Measurements from ENCODE around the gene ZFP36L2. TPM values are rescaled to one million over a fixed set of nuclear protein-coding genes. Genes with fewer than 3 reads are reported as not detected.

ZFP36L2 gene
- total RNA-seq: 100 to 1,000 TPM; 111 to 155 (median 124) TPM

DNA sequence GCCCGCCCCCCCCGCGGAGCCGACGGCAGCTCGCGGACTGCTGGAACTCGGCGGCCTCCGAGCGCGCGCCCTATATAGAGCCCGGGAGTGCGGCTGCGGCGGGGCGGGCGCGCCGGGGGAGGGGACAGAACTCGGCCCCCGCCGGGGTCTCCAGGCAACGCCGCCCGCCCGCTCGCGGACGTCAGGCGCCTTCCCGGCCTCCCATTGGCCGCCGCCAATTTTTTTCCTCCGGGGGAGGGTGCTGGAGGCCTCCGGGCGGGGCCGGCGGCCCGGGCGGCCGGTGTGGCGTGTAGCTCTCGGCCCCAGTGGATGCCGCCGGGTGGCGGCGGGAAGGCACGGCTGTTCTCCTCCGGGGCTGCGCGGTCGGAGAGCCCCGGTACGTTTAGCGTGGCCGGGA is at the start of gene ZFP36L2:
TSS of gene ZFP36L2 (minus strand) at position 49 of the 397 bp plus-strand sequence. CDS start 291 bp downstream, outside the sequence.
- peak within 1 kb of the TSS; percentile 69 to 96 (median 91) for H3K4me3 ChIP-seq
- H3K27ac ChIP-seq: peak within 1 kb of the TSS; percentile 99
- peak; percentile 95 for DNase-seq (ENCODE audit: low spot score in 2 of 2)
- H3K36me3 ChIP-seq: peaks cover 5% of the 10 kb centered on the region
- no peaks in the 10 kb centered on the region for H3K27me3 ChIP-seq
- TF ChIP-seq, protein P1, sequence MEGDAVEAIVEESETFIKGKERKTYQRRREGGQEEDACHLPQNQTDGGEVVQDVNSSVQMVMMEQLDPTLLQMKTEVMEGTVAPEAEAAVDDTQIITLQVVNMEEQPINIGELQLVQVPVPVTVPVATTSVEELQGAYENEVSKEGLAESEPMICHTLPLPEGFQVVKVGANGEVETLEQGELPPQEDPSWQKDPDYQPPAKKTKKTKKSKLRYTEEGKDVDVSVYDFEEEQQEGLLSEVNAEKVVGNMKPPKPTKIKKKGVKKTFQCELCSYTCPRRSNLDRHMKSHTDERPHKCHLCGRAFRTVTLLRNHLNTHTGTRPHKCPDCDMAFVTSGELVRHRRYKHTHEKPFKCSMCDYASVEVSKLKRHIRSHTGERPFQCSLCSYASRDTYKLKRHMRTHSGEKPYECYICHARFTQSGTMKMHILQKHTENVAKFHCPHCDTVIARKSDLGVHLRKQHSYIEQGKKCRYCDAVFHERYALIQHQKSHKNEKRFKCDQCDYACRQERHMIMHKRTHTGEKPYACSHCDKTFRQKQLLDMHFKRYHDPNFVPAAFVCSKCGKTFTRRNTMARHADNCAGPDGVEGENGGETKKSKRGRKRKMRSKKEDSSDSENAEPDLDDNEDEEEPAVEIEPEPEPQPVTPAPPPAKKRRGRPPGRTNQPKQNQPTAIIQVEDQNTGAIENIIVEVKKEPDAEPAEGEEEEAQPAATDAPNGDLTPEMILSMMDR (IDR thresholded peaks at IDR 0.05): peak; percentile 8 to 36 (median 22)
- TF ChIP-seq POLR2AphosphoS5 (IDR thresholded peaks at IDR 0.05): peak; percentile 53 to 82 (median 63)
- TF ChIP-seq POLR2A (IDR thresholded peaks at IDR 0.05): peak; percentile 94
- intact Hi-C loops (cut with DNase I; ENCODE audit: low total_unique reads): loop anchor here (5.0 to 10.0 kb wide), 4 partner anchors 202 to 392 kb away; no protein-coding TSS in a partner anchor
- H3K9me3 ChIP-seq: no peaks in the 10 kb centered on the region
- peaks cover 0 to 16% of the 10 kb centered on the region in 2 donors for H3K4me1 ChIP-seq

DNA sequence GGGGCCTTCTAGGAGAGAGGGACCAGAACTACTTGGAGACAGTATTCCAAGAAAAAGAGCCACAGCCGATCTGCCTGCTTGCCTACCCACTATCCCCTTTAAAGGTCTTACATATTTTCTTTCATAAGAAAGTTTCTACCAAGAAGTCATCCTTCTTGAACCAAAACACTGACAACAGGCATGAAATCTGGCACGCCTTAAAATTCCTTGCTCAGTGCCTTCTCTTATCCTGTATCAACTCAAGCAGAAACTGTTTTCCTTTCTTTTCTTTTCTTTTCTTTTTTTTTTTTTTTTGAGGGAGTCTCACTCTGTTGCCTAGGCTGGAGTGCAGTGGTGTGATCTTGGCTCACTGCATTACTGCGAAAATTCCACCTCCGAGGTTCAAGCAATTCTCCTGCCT is 48.3 kb upstream of the ZFP36L2 start:
- no peak for DNase-seq (ENCODE audit: low spot score in 2 of 2)
- no peak overlapping the region for H3K27ac ChIP-seq
- H3K36me3 ChIP-seq: no peaks in the 10 kb centered on the region
- peaks cover 0 to 11% of the 10 kb centered on the region in 2 donors for H3K4me1 ChIP-seq
- TF ChIP-seq POLR2A (IDR thresholded peaks at IDR 0.05) (no peak), POLR2AphosphoS5 (IDR thresholded peaks at IDR 0.05) (no peak)
- TF ChIP-seq, protein P1 (IDR thresholded peaks at IDR 0.05): no peak
- H3K27me3 ChIP-seq: no peaks in the 10 kb centered on the region
- no peaks in the 10 kb centered on the region for H3K9me3 ChIP-seq
- intact Hi-C loops (cut with DNase I; ENCODE audit: low total_unique reads): no loop called here
- no peak overlapping the region for H3K4me3 ChIP-seq

DNA sequence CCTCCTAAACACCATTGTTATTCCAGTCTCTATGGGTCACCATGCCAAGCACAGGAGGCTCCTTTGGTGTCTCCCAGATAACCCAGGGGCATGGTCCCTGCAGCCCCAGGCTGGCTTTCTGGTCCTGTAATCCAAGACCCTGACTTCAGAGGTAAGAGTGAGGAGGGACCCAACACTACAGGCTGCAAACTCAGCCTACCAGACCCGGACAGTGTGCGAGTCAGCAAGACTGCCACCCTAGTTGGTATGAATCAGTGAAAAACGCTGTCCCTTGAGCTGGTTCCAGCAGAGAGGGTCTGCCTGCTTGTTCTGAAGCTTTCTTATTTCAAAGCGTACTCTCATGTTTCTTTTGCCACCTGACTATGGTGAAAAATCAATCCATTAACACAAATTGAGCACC is 47.6 kb upstream of the ZFP36L2 start:
- Histone ChIP-seq H3K36me3 (no peaks in the 10 kb centered on the region), H3K27me3 (no peaks in the 10 kb centered on the region), H3K4me1 (peaks cover 0 to 14% of the 10 kb centered on the region in 2 donors), H3K4me3 (no peak overlapping the region), H3K27ac (no peak overlapping the region), H3K9me3 (no peaks in the 10 kb centered on the region)
- intact Hi-C loops (cut with DNase I; ENCODE audit: low total_unique reads): no loop called here
- no peak for TF ChIP-seq POLR2AphosphoS5 (IDR thresholded peaks at IDR 0.05)
- TF ChIP-seq, protein P1 (IDR thresholded peaks at IDR 0.05): no peak
- no peak for DNase-seq (ENCODE audit: low spot score in 2 of 2)

DNA sequence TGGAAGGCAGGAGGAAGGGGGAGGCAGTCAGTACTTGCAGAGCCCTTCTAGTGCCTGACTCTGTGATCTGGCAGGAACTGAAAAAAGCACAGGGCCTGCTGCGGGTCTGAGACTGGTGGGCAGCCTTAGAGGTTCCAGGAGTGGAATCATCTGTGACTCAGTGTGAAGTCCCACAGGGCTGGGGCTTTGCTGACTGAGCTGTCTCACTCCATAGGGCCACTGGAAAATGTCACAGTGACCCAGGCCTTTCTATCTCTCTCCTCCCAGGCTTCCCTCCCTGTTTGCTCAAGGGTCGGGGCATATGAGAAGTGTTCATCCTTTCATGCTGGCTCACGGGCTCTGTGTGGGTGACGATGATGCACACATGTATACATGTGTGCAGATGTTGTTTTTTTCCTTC is 47.1 kb upstream of the ZFP36L2 start:
- Histone ChIP-seq H3K4me3 (no peak overlapping the region), H3K4me1 (peaks cover 0 to 14% of the 10 kb centered on the region in 2 donors), H3K36me3 (no peaks in the 10 kb centered on the region), H3K9me3 (no peaks in the 10 kb centered on the region), H3K27me3 (no peaks in the 10 kb centered on the region), H3K27ac (no peak overlapping the region)
- intact Hi-C loops (cut with DNase I; ENCODE audit: low total_unique reads): no loop called here
- TF ChIP-seq, protein P1 (IDR thresholded peaks at IDR 0.05): no peak
- TF ChIP-seq POLR2A (IDR thresholded peaks at IDR 0.05) (no peak), POLR2AphosphoS5 (IDR thresholded peaks at IDR 0.05) (no peak)
- DNase-seq (ENCODE audit: low spot score in 2 of 2): no peak

DNA sequence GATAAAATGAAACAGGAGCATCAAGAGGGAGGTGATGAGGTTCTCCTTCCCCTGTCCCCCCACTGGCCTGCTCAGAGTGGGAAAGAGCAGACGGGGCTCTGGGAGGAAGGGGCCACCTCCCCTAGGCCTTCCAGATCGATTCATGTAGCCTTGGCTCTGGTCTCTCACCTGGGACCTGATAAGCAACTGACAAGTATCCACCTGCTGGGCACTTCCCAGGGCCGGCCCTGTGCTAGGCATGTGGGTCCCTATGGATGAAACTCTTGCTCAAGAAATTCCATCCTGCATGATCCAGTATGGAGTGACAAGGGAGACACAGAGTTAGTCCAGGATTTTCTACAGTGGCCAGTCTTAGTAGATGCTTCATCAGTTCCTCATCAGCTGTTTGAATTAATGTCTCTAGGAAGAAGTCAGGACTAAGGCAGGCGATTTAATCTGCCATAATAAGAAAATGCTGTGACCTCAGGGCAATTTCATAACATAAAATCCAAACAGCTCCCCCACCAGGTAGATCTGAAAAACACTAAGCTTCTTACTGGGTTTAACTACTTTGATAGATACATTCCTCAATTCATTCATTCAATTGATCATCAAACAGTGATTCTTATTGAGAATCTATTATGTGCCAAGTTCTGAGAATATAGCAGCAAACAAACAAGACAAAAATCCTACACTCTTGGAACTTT is 44.7 kb upstream of the ZFP36L2 start:
- no peak for DNase-seq (ENCODE audit: low spot score in 2 of 2)
- Histone ChIP-seq H3K27me3 (no peaks in the 10 kb centered on the region), H3K27ac (no peak overlapping the region), H3K4me1 (peaks cover 0 to 4% of the 10 kb centered on the region in 2 donors), H3K9me3 (no peaks in the 10 kb centered on the region), H3K4me3 (no peak overlapping the region), H3K36me3 (no peaks in the 10 kb centered on the region)
- no peak for TF ChIP-seq POLR2AphosphoS5 (IDR thresholded peaks at IDR 0.05)
- TF ChIP-seq POLR2A (IDR thresholded peaks at IDR 0.05): no peak
- TF ChIP-seq, protein P1 (IDR thresholded peaks at IDR 0.05): no peak
- intact Hi-C loops (cut with DNase I; ENCODE audit: low total_unique reads): no loop called here
